Transverse colon (tissue), 4 donors: ENCODE data around the gene ATP1A4. TPM values are rescaled to one million over a fixed set of nuclear protein-coding genes. Genes with fewer than 3 reads are reported as not detected.
A peak's percentile ranks its signal among the peaks of the same experiment; 100 is the strongest.
"Not testable (repeated sequence)": the region's sequence is repeated elsewhere in the genome, so short reads cannot be mapped to it uniquely, and the experiment has no call there.

Experiments
- DNase-seq: peaks from one replicate; pipeline ENCODE4 v3.0.0-alpha.2; 2019
- H3K27ac ChIP-seq, 4 donors: fragments of 200-600 bp; sonication (generic); 2 replicates each; pipeline ENCODE4 v1.5.1; 2016 to 2018; ENCODE audit warnings: inconsistent platforms in 4 of 4
- H3K27me3 ChIP-seq: fragments of 200-600 bp; sonication (generic); 2 replicates; pipeline ENCODE4 v1.5.1; 2017; ENCODE audit warnings: inconsistent platforms
- H3K36me3 ChIP-seq, 4 donors: fragments of 200-600 bp; sonication (generic); 2 replicates each; pipeline ENCODE4 v1.5.1; 2017 to 2019; ENCODE audit warnings: inconsistent platforms in 4 of 4
- H3K4me1 ChIP-seq, 4 donors: fragments of 200-600 bp; sonication (generic); 2 replicates each; pipeline ENCODE4 v1.5.1; 2017 to 2020; ENCODE audit warnings: inconsistent platforms in 4 of 4
- H3K4me3 ChIP-seq, 4 donors: fragments of 200-600 bp; sonication (generic); 1 replicate in 1 of 4; 2 replicates in 3 of 4; pipeline versions ENCODE4 v1.5.1 to v1.6.1; 2017 to 2019; ENCODE audit warnings: inconsistent platforms in 4 of 4
- H3K9me3 ChIP-seq, 2 donors: fragments of 200-600 bp; sonication (generic); 2 replicates each; pipeline ENCODE4 v1.5.1; 2017 to 2019; ENCODE audit warnings: inconsistent platforms in 2 of 2
- CTCF ChIP-seq, 5 experiments: fragments of 200-600 bp in 3 of 5; fragments of 450-650 bp in 2 of 5; sonication (generic) in 3 of 5; IDR thresholded peaks; 1 replicate in 2 of 5; 2 replicates in 3 of 5; pipeline ENCODE4 v1.5.1; 2016 to 2017; ENCODE audit warnings: antibody characterized with exemption in 5 of 5, inconsistent platforms in 3 of 5, mild to moderate bottlenecking in 2 of 5, moderate library complexity in 1 of 5
- EP300 ChIP-seq: sonication (generic); formaldehyde crosslinking; IDR thresholded peaks from one replicate; pipeline ENCODE4 v1.6.1; 2017; ENCODE audit warnings: antibody characterized with exemption, low read depth
- POLR2A ChIP-seq: fragments of 450-650 bp; IDR thresholded peaks from one replicate; pipeline ENCODE4 v1.6.1; 2016; ENCODE audit warnings: antibody characterized with exemption, mild to moderate bottlenecking, moderate library complexity
- POLR2AphosphoS5 ChIP-seq, 3 donors: sonication (generic); formaldehyde crosslinking; IDR thresholded peaks; one replicate each; pipeline ENCODE4 v1.6.1; 2016; ENCODE audit warnings: antibody characterized with exemption in 3 of 3
- WGBS, 2 donors: methylation state at CpG; one replicate each; pipeline ENCODE4 v1.1.5; 2018; ENCODE audit warnings: low coverage in 1 of 2; 5-methylcytosine and 5-hydroxymethylcytosine counted together
- in situ Hi-C, 4 donors: fragments of 200-750 bp; cut with MboI; loops; one replicate each; pipeline versions ENCODE4 v1.15.0 to v1.15.1; 2017; ENCODE audit warnings: low sequenced_read_pairs in 3 of 4, low pct_ligation_motif_present in 1 of 4, low pct_unique_long_range_greater_than_20kb in 1 of 4
- intact Hi-C: fragments of 100-400 bp; cut with DNase I; formaldehyde crosslinking; loops from one replicate; pipeline ENCODE4 v1.15.1; 2023; ENCODE audit warnings: low total_unique reads
- total RNA-seq, 4 donors: library from RNA; depleted of rRNA; stranded (reverse); fragments of >200 nt; gene quantifications; one replicate each; pipeline ENCODE4 v1.1.0, GENCODE V29; 2016

Gene ATP1A4
- total RNA-seq, 4 donors from 2014 or later: 0.20 TPM; not detected in 3

- Histone ChIP-seq H3K4me3 (no peak overlapping the region), H3K27ac (no peak overlapping the region), H3K36me3 (no peaks in the 10 kb centered on the region), H3K27me3 (peaks cover 4% of the 10 kb centered on the region), H3K9me3 (no peaks in the 10 kb centered on the region), H3K4me1 (peaks cover 0 to 16% (median 5%) of the 10 kb centered on the region in 4 donors)
- WGBS, 2 donors: 94% methylated on average over 1 of the region's 1 CpG; no CpG with 5 or more reads in 1 of the 2 donors
- in situ Hi-C loops: no loop called here
- no peak for TF ChIP-seq CTCF (IDR thresholded peaks at IDR 0.05)
- TF ChIP-seq EP300: no peak
- intact Hi-C loops: loop anchor here (10.0 kb wide), 1 partner anchor 87 kb away; the partner anchor contains the start of gene CASQ1
- no peak for DNase-seq
Measured at GRCh38 chr1:160107512-160107911, 43.9 kb upstream of the ATP1A4 start.

GRCh38 chr1:160108888-160109662, 42.3 kb upstream of the ATP1A4 start:
- intact Hi-C loops (loop anchor here (10.0 kb wide), 1 partner anchor 86 kb away; the partner anchor contains the start of gene CASQ1), in situ Hi-C loops (no loop called here)
- H3K27me3 ChIP-seq: peaks cover 4% of the 10 kb centered on the region
- H3K36me3 ChIP-seq: no peaks in the 10 kb centered on the region
- peaks cover 0 to 8% (median 0%) of the 10 kb centered on the region in 4 donors for H3K4me1 ChIP-seq
- H3K4me3 ChIP-seq: no peak overlapping the region
- H3K27ac ChIP-seq: no peak overlapping the region
- TF ChIP-seq CTCF (IDR thresholded peaks at IDR 0.05) (peak; percentile 20 to 38 (median 36)), EP300 (no peak)
- no peak for DNase-seq
- WGBS, 2 donors: 39 to 52% methylated on average over 6 of the region's 6 CpGs
- no peaks in the 10 kb centered on the region for H3K9me3 ChIP-seq

- Histone ChIP-seq H3K4me3 (no peak overlapping the region), H3K9me3 (no peaks in the 10 kb centered on the region), H3K27ac (no peak overlapping the region), H3K27me3 (peaks cover 4% of the 10 kb centered on the region), H3K36me3 (no peaks in the 10 kb centered on the region), H3K4me1 (peaks cover 0 to 3% (median 0%) of the 10 kb centered on the region in 4 donors)
- WGBS, 2 donors: 50 to 60% methylated on average over 1 to 4 of the region's 4 CpGs
- intact Hi-C loops: loop anchor here (10.0 kb wide), 1 partner anchor 85 kb away; the partner anchor contains the start of gene CASQ1
- no peak for TF ChIP-seq POLR2AphosphoS5 (IDR thresholded peaks at IDR 0.05)
- no peak for TF ChIP-seq POLR2A
- no peak for TF ChIP-seq CTCF (IDR thresholded peaks at IDR 0.05)
- no peak for TF ChIP-seq EP300
- in situ Hi-C loops: no loop called here
- no peak for DNase-seq
Measured at GRCh38 chr1:160109686-160110085, 41.7 kb upstream of the ATP1A4 start.

- DNase-seq, H3K4me1 ChIP-seq, H3K27me3 ChIP-seq, H3K4me3 ChIP-seq, in situ Hi-C loops, H3K27ac ChIP-seq, intact Hi-C loops, H3K9me3 ChIP-seq, H3K36me3 ChIP-seq: not testable (repeated sequence)
- WGBS, 2 donors: 76 to 90% methylated on average over 4 to 10 of the region's 10 CpGs
Measured at GRCh38 chr1:160111462-160111861, 39.9 kb upstream of the ATP1A4 start.
